NB4 (cell line): ENCODE data around the gene TMEM198.

Experiments used
- POLR2A ChIP-seq: IDR thresholded peaks from 2 replicates; pipeline ENCODE4 v1.6.1; 2011; ENCODE audit warnings: mild to moderate bottlenecking; ENCODE audit not compliant: insufficient read length; ENCODE audit errors: extremely low read depth
- TF ChIP-seq, protein P1 (sequence below): IDR thresholded peaks from one replicate; pipeline ENCODE4 v1.5.1; 2012; ENCODE audit warnings: low read depth, low read length

DNA sequence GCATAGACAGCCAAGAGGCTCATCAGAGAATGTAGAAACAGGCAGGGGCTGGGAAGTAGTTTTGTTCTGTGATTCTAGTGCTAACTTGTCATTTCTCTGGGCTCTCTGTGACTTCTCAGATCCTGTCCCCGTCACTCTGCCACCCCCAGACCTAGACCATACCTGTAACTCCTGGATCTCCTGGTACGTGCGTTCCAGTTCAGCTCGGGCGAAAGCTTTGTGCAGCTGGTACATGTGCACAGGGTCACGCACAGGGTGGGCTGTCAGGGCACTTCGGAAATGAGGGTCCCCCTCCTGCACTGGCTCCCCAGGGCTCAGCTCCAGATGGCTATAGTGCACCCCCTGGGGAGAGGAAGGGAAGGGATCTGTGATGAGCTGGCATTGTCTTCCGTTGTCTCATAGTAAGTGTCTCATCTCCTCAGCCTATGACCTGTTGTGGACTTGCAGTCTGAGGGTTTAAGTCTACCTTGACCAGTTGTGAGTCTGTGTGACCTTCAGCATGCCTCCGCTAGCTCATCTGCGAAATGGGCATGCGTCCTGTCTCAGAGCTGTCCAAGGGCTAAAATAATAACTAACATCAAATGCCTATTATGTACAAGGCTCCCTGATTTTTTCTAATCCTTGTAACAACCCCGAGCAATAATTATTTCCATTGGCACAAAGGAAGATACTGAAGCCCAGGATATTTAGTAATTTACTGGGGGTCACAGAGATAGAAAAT lies 2.9 kb upstream of the TMEM198 start:
- TF ChIP-seq, protein P1, sequence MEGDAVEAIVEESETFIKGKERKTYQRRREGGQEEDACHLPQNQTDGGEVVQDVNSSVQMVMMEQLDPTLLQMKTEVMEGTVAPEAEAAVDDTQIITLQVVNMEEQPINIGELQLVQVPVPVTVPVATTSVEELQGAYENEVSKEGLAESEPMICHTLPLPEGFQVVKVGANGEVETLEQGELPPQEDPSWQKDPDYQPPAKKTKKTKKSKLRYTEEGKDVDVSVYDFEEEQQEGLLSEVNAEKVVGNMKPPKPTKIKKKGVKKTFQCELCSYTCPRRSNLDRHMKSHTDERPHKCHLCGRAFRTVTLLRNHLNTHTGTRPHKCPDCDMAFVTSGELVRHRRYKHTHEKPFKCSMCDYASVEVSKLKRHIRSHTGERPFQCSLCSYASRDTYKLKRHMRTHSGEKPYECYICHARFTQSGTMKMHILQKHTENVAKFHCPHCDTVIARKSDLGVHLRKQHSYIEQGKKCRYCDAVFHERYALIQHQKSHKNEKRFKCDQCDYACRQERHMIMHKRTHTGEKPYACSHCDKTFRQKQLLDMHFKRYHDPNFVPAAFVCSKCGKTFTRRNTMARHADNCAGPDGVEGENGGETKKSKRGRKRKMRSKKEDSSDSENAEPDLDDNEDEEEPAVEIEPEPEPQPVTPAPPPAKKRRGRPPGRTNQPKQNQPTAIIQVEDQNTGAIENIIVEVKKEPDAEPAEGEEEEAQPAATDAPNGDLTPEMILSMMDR, result no peak
- no peak for TF ChIP-seq POLR2A
